Measurements from ENCODE around the gene ZNF530. TPM values are rescaled to one million over a fixed set of nuclear protein-coding genes. Genes with fewer than 3 reads are reported as not detected.

ZNF530 gene
- total and polyA plus RNA-seq, 9 of the 15 experiments (the other 6 are each of a cell fraction or from before 2014, with no cell fraction given): 0.28 to 5.9 (median 4.0) TPM

GRCh38 chr19:57656346-57656745 is 56.7 kb downstream of the ZNF530 start:
- no peaks in the 10 kb centered on the region for H3K36me3 ChIP-seq (ENCODE audit: control insufficient read depth, insufficient read depth, low read length)
- no peak for ATAC-seq
- no TSS peak for BruUV-seq (replicated peaks)
- no peak for DNase-seq (ENCODE audit: extremely low read depth in 1 of 4, low spot score in 3 of 4)
- no peak overlapping the region for H3K4me3 ChIP-seq
- FAIRE-seq: no peak
- no peak for TF ChIP-seq PREB (CRISPR knock-in tag; IDR thresholded peaks at IDR 0.05)
- H3K4me2 ChIP-seq (ENCODE audit: insufficient read depth, low read length): peak overlapping the region; percentile 51; the same call in 1 of the 2 replicates
- no peaks in the 10 kb centered on the region for H3K9me3 ChIP-seq (replicated peaks; ENCODE audit: control insufficient read depth, insufficient read depth, low read depth, low read length)
- 0% methylated on average over 1 of the region's 1 CpG for WGBS (ENCODE audit: insufficient coverage, low coverage, missing lambda C conversion rate)
- H3K9ac ChIP-seq (ENCODE audit: insufficient read depth in 1 of 2, low read depth in 2 of 2, low read length in 2 of 2): no peak overlapping the region
- no peaks in the 10 kb centered on the region for H3K27me3 ChIP-seq (ENCODE audit: control insufficient read depth in 2 of 2, insufficient read depth in 2 of 2, low read length in 2 of 2)
- no peaks in the 10 kb centered on the region for H4K20me1 ChIP-seq (replicated peaks; ENCODE audit: control insufficient read depth, insufficient read depth, low read length)
- H3K27ac ChIP-seq (ENCODE audit: extremely low read depth, low read depth, low read length): no peak overlapping the region
- intact Hi-C loops (cut with micrococcal nuclease) (no loop called here), in situ Hi-C loops (cut with MboI) (no loop called here)
- no peaks in the 10 kb centered on the region for H3K9me1 ChIP-seq (ENCODE audit: control insufficient read depth, insufficient read depth, low read length)
- H3K79me2 ChIP-seq (ENCODE audit: control insufficient read depth, insufficient read depth, low read length): no peaks in the 10 kb centered on the region
- no peak overlapping the region for H2AFZ ChIP-seq (ENCODE audit: low read depth, low read length)
- peaks cover 3 to 24% of the 10 kb centered on the region in 2 experiments; a peak in 3 of 5 replicates for H3K4me1 ChIP-seq (replicated peaks in 1 of 2; ENCODE audit: control insufficient read depth in 2 of 2, insufficient read depth in 2 of 2, low read length in 2 of 2)
- ChIA-PET POLR2A (no interaction called here), CTCF (ENCODE audit: low intra/inter-chr PET ratio) (no interaction called here)

Other genes starting within 250 kb of the ZNF530 start
Only the 7 nearest of the 25 such genes appear.
- 0.16 and 0.18 TPM in 2 replicates for gene ZNF549, start 72.5 kb upstream of the ZNF530 start, total RNA-seq (2014; rRNA removed)
- gene ZNF549, start 72.5 kb upstream of the ZNF530 start, total RNA-seq (2014; rRNA removed; fragmentation: Illumina TruSeq; extraction: Trizol): 0.29 and 0.48 TPM in 2 replicates
- 0.11 and 0.25 TPM in 2 replicates for gene ZNF549, start 72.5 kb upstream of the ZNF530 start, total RNA-seq (2015; rRNA removed; fragmentation: Illumina TruSeq; extraction: Trizol)
- 0.22 TPM in 2 replicates for gene ZNF549, start 72.5 kb upstream of the ZNF530 start, total RNA-seq (2021)
- gene ZNF549, start 72.5 kb upstream of the ZNF530 start, polyA plus RNA-seq (2011; rRNA removed): 0.08 and 0.68 TPM in 2 replicates
- 0.25 and 0.29 TPM in 2 replicates for gene ZNF549, start 72.5 kb upstream of the ZNF530 start, polyA plus RNA-seq (2014; fragmentation: Illumina TruSeq; extraction: Trizol)
- under 1 TPM; 0.03 to 0.14 TPM for gene ZNF549, start 72.5 kb upstream of the ZNF530 start, polyA plus RNA-seq (2014; fragmentation: Nextera tagmentation; extraction: Ambion mirVana)
- 0.12 and 0.25 TPM in 2 replicates for gene ZNF549, start 72.5 kb upstream of the ZNF530 start, polyA plus RNA-seq (2014; rRNA removed)
- 3.9 and 5.0 TPM in 2 replicates for gene ZNF550, start 40.0 kb upstream of the ZNF530 start, total RNA-seq (2014; rRNA removed)
- gene ZNF550, start 40.0 kb upstream of the ZNF530 start, total RNA-seq (2014; rRNA removed; fragmentation: Illumina TruSeq; extraction: Trizol): 5.1 and 6.4 TPM in 2 replicates
- gene ZNF550, start 40.0 kb upstream of the ZNF530 start, total RNA-seq (2015; rRNA removed; fragmentation: Illumina TruSeq; extraction: Trizol): 3.5 TPM in 2 replicates
- 4.8 and 5.2 TPM in 2 replicates for gene ZNF550, start 40.0 kb upstream of the ZNF530 start, total RNA-seq (2021)
- gene ZNF550, start 40.0 kb upstream of the ZNF530 start, polyA plus RNA-seq (2011; rRNA removed): 11.8 and 12.8 TPM in 2 replicates
- 4.4 and 4.6 TPM in 2 replicates for gene ZNF550, start 40.0 kb upstream of the ZNF530 start, polyA plus RNA-seq (2014; fragmentation: Illumina TruSeq; extraction: Trizol)
- gene ZNF550, start 40.0 kb upstream of the ZNF530 start, polyA plus RNA-seq (2014; fragmentation: Nextera tagmentation; extraction: Ambion mirVana): 1 to 10 TPM; 1.6 to 1.7 TPM
- gene ZNF550, start 40.0 kb upstream of the ZNF530 start, polyA plus RNA-seq (2014; rRNA removed): 4.3 and 5.0 TPM in 2 replicates
- gene ZNF416, start 21.0 kb upstream of the ZNF530 start, total RNA-seq (2014; rRNA removed): 0.78 and 1.1 TPM in 2 replicates
- 1.2 and 1.6 TPM in 2 replicates for gene ZNF416, start 21.0 kb upstream of the ZNF530 start, total RNA-seq (2014; rRNA removed; fragmentation: Illumina TruSeq; extraction: Trizol)
- 1.1 and 1.2 TPM in 2 replicates for gene ZNF416, start 21.0 kb upstream of the ZNF530 start, total RNA-seq (2015; rRNA removed; fragmentation: Illumina TruSeq; extraction: Trizol)
- gene ZNF416, start 21.0 kb upstream of the ZNF530 start, total RNA-seq (2021): 1.3 and 1.6 TPM in 2 replicates
- gene ZNF416, start 21.0 kb upstream of the ZNF530 start, polyA plus RNA-seq (2011; rRNA removed): 1.3 and 2.0 TPM in 2 replicates
- 1.3 and 1.5 TPM in 2 replicates for gene ZNF416, start 21.0 kb upstream of the ZNF530 start, polyA plus RNA-seq (2014; fragmentation: Illumina TruSeq; extraction: Trizol)
- gene ZNF416, start 21.0 kb upstream of the ZNF530 start, polyA plus RNA-seq (2014; fragmentation: Nextera tagmentation; extraction: Ambion mirVana): under 1 TPM; 0.20 to 0.27 TPM
- gene ZNF416, start 21.0 kb upstream of the ZNF530 start, polyA plus RNA-seq (2014; rRNA removed): 0.61 and 1.1 TPM in 2 replicates
- gene ZIK1, start 15.7 kb upstream of the ZNF530 start, total RNA-seq (2014; rRNA removed): 0.14 and 0.69 TPM in 2 replicates
- 0.18 and 0.32 TPM in 2 replicates for gene ZIK1, start 15.7 kb upstream of the ZNF530 start, total RNA-seq (2014; rRNA removed; fragmentation: Illumina TruSeq; extraction: Trizol)
- 0.15 and 0.25 TPM in 2 replicates for gene ZIK1, start 15.7 kb upstream of the ZNF530 start, total RNA-seq (2015; rRNA removed; fragmentation: Illumina TruSeq; extraction: Trizol)
- gene ZIK1, start 15.7 kb upstream of the ZNF530 start, total RNA-seq (2021): 0.16 and 0.27 TPM in 2 replicates
- gene ZIK1, start 15.7 kb upstream of the ZNF530 start, polyA plus RNA-seq (2011; rRNA removed): 0.20 and 0.42 TPM in 2 replicates
- gene ZIK1, start 15.7 kb upstream of the ZNF530 start, polyA plus RNA-seq (2014; fragmentation: Illumina TruSeq; extraction: Trizol): 0.12 and 0.19 TPM in 2 replicates
- under 1 TPM in 1 of 2 experiments, not detected in 1; 0.03 TPM for gene ZIK1, start 15.7 kb upstream of the ZNF530 start, polyA plus RNA-seq (2014; fragmentation: Nextera tagmentation; extraction: Ambion mirVana)
- 0.12 and 0.31 TPM in 2 replicates for gene ZIK1, start 15.7 kb upstream of the ZNF530 start, polyA plus RNA-seq (2014; rRNA removed)
- gene ZNF134, start 14.4 kb downstream of the ZNF530 start, total RNA-seq (2014; rRNA removed): 10.0 and 13.4 TPM in 2 replicates
- 5.5 and 5.9 TPM in 2 replicates for gene ZNF134, start 14.4 kb downstream of the ZNF530 start, total RNA-seq (2014; rRNA removed; fragmentation: Illumina TruSeq; extraction: Trizol)
- gene ZNF134, start 14.4 kb downstream of the ZNF530 start, total RNA-seq (2015; rRNA removed; fragmentation: Illumina TruSeq; extraction: Trizol): 4.6 and 5.7 TPM in 2 replicates
- gene ZNF134, start 14.4 kb downstream of the ZNF530 start, total RNA-seq (2021): 6.3 and 7.0 TPM in 2 replicates
- gene ZNF134, start 14.4 kb downstream of the ZNF530 start, polyA plus RNA-seq (2011; rRNA removed): 3.1 and 6.6 TPM in 2 replicates
- gene ZNF134, start 14.4 kb downstream of the ZNF530 start, polyA plus RNA-seq (2014; fragmentation: Illumina TruSeq; extraction: Trizol): 4.8 and 5.2 TPM in 2 replicates
- 1 to 10 TPM; 1.3 to 1.5 TPM for gene ZNF134, start 14.4 kb downstream of the ZNF530 start, polyA plus RNA-seq (2014; fragmentation: Nextera tagmentation; extraction: Ambion mirVana)
- 6.5 and 7.0 TPM in 2 replicates for gene ZNF134, start 14.4 kb downstream of the ZNF530 start, polyA plus RNA-seq (2014; rRNA removed)
- 3.7 and 4.3 TPM in 2 replicates for gene ZNF211, start 33.3 kb downstream of the ZNF530 start, total RNA-seq (2014; rRNA removed)
- gene ZNF211, start 33.3 kb downstream of the ZNF530 start, total RNA-seq (2014; rRNA removed; fragmentation: Illumina TruSeq; extraction: Trizol): 6.3 and 6.6 TPM in 2 replicates
- 4.9 and 5.1 TPM in 2 replicates for gene ZNF211, start 33.3 kb downstream of the ZNF530 start, total RNA-seq (2015; rRNA removed; fragmentation: Illumina TruSeq; extraction: Trizol)
- gene ZNF211, start 33.3 kb downstream of the ZNF530 start, total RNA-seq (2021): 4.1 and 4.2 TPM in 2 replicates
- gene ZNF211, start 33.3 kb downstream of the ZNF530 start, polyA plus RNA-seq (2011; rRNA removed): 8.5 and 11.6 TPM in 2 replicates
- 4.5 and 5.1 TPM in 2 replicates for gene ZNF211, start 33.3 kb downstream of the ZNF530 start, polyA plus RNA-seq (2014; fragmentation: Illumina TruSeq; extraction: Trizol)
- 1 to 10 TPM; 1.3 to 1.7 TPM for gene ZNF211, start 33.3 kb downstream of the ZNF530 start, polyA plus RNA-seq (2014; fragmentation: Nextera tagmentation; extraction: Ambion mirVana)
- 6.6 and 7.8 TPM in 2 replicates for gene ZNF211, start 33.3 kb downstream of the ZNF530 start, polyA plus RNA-seq (2014; rRNA removed)
- not detected in 2 replicates for gene ZSCAN4, start 69.0 kb downstream of the ZNF530 start, total RNA-seq (2014; rRNA removed)
- not detected in 2 replicates for gene ZSCAN4, start 69.0 kb downstream of the ZNF530 start, total RNA-seq (2014; rRNA removed; fragmentation: Illumina TruSeq; extraction: Trizol)
- not detected in 2 replicates for gene ZSCAN4, start 69.0 kb downstream of the ZNF530 start, total RNA-seq (2015; rRNA removed; fragmentation: Illumina TruSeq; extraction: Trizol)
- gene ZSCAN4, start 69.0 kb downstream of the ZNF530 start, total RNA-seq (2021): not detected in 2 replicates
- gene ZSCAN4, start 69.0 kb downstream of the ZNF530 start, polyA plus RNA-seq (2011; rRNA removed): not detected in 2 replicates
- gene ZSCAN4, start 69.0 kb downstream of the ZNF530 start, polyA plus RNA-seq (2014; fragmentation: Illumina TruSeq; extraction: Trizol): not detected in 2 replicates
- not detected for gene ZSCAN4, start 69.0 kb downstream of the ZNF530 start, polyA plus RNA-seq (2014; fragmentation: Nextera tagmentation; extraction: Ambion mirVana)
- not detected in 2 replicates for gene ZSCAN4, start 69.0 kb downstream of the ZNF530 start, polyA plus RNA-seq (2014; rRNA removed)

Data from K562 (cell line).